Cardiac septum (tissue), 1 donor: ENCODE results near the gene MITF. TPM values are rescaled to one million over a fixed set of nuclear protein-coding genes. Genes with fewer than 3 reads are reported as not detected.
"Not testable (repeated sequence)": the region's sequence is repeated elsewhere in the genome, so short reads cannot be mapped to it uniquely, and the experiment has no call there.

Experiments
- DNase-seq: peaks from one replicate; pipeline ENCODE4 v3.0.0-alpha.2; 2020; ENCODE audit warnings: low spot score
- intact Hi-C: fragments of 100-400 bp; cut with DNase I; formaldehyde crosslinking; loops from one replicate; pipeline ENCODE4 v1.14.0; 2022
- total RNA-seq: library from RNA; stranded (reverse); fragmentation: NEBNext Ultra II Directional; extraction: Animal tissue kit (Norgen Biotek cat#: 25700); gene quantifications from one replicate; pipeline ENCODE4 v1.2.1, GENCODE V29; 2021
- donor health status: DM: no; HTN: no; CAD: no.

The MITF gene
- total RNA-seq, 1 donor from 2014 or later: 97.6 TPM

- intact Hi-C loops: no loop called here
- DNase-seq: no peak
These were observed 149.0 kb downstream of the MITF start for GRCh38 chr3:69888040-69888942.

GRCh38 chr3:69888943-69889315 lies 149.7 kb downstream of the MITF start:
- intact Hi-C loops: no loop called here

GRCh38 chr3:69890084-69890483 lies 150.8 kb downstream of the MITF start:
- no peak for DNase-seq
- intact Hi-C loops: no loop called here

More at GRCh38 chr3:69888943-69889315, 149.7 kb downstream of the MITF start:
- DNase-seq: no peak

- no peak for DNase-seq
- intact Hi-C loops: no loop called here
These were observed 151.4 kb downstream of the MITF start for GRCh38 chr3:69890691-69891090.

DNA sequence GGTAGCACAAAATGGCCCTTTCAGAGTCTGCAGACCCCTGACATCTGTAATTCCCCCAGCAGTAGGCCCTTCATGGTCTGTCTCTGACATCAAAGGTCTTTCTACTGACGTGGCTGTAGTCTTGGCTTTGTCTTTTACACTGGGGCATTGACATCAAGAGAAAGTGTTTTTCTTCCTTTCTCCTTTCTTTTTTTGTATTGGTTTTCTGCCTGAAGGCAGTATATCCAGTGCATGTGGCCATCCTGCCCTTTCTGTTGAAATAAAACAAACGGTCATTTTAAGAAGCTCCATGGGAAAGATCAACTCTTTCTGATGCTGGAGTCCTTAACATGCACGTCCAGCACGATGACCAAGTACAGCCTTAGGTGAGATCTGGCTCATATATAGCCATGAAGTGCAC lies 153.4 kb downstream of the MITF start:
- no peak for DNase-seq
- intact Hi-C loops: no loop called here

- DNase-seq: no peak
- intact Hi-C loops: no loop called here
These were observed 154.0 kb downstream of the MITF start for GRCh38 chr3:69893274-69893673.

GRCh38 chr3:69896095-69896494 lies 156.8 kb downstream of the MITF start:
- intact Hi-C loops: no loop called here
- no peak for DNase-seq

DNA sequence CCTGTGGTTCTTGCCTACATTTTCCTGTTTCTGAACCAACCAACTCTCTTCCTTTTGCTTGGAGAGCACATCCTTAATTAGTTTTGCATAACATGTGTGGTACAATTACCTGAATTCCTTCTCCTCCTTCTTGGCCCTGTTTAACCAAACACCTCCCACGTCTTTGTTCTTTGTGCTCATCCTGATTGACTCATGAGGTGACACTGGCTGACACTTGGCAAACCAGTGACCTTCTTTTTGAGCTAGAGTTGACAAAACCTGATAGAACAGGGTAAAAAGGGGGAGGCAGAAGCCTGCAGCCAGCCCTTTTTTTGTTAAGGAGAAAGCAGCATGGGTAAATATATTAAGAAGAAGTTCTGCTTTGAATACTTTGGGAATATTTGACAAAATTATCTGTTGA lies 161.1 kb downstream of the MITF start:
- intact Hi-C loops: no loop called here
- no peak for DNase-seq

DNA sequence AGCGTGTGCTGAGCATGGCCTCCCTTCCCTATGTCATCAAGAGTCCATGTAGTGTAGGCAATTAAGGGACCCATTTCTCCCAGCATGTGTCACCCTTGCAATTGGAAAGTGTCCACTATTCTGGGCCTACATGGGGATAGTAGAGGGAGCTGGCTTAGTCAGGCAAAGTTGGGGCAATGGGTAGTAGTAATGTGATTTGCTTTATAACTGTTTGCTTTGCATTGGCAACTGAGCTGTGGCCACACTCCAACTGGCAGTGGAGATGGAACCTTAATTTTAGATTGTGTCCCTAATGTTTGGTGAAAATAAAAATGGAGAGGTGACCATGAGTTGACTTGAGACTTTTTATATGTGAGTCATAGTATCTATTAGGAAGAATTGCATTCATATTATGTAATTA lies 162.5 kb downstream of the MITF start:
- no peak for DNase-seq
- intact Hi-C loops: no loop called here

DNA sequence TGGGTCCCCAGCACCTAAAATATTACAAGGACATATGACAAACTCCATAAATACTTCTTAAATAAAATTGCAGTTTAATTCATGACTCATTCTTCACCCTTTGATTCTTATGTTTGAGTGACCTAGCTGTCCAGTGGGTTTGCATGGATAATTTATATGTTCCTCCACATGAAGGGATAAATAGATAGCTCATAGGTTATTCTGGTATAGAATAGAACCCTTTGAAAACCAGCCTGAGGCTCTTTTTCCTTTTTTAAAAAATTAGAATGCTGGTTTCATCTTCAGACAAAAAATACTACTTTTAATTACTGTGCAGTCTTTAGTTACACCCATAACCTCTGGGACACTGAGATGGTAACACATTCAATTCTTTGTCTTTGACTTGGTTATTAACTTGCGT lies 163.1 kb downstream of the MITF start:
- intact Hi-C loops: no loop called here
- no peak for DNase-seq

DNA sequence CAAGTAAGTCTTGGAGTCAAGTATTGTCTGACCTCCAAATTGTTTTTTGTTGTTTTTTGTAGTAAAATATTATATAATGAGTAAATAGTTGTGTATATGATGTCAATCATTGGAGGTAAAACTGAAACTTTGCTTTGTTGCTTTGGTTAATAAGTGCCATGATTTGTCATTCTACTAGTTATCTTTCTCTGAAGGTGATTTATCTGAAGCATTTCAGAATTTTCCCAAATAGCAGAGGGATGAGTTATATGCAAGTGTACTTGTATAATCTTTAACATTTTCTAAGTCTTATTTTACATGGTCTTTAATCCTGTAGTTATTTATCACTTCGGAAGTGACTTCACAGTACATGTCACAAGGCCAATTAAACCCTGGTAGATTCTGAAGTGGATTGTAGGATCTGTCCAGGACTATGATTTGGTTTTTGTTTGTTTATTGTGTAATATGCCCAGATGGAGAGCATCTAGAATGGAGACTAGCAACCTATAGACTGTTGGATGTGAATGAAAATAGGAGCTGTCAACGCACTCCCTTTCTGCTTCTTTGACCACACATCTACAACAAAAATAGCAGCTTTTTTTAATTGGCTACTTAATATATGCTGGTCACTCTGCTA lies 167.2 kb downstream of the MITF start:
- intact Hi-C loops: no loop called here

DNA sequence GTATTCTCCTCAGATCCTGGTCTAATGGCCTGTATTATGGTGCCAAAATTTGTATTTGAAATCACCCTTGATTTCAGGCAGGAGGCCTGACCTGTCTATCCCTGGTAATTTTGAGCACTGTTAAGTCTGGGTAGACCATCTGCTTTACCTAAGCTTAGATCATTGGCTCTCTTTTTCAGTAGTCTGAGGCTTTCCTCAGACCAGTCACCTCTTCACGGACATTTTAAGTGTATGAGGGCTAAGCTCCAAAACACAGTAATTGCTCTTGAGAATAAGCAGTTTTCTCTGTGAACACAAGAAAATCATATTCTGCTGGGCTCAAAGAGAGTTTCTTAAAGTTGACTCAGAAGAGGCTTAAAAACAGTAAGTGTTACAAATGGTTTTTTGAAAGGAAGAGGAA lies 168.3 kb downstream of the MITF start:
- intact Hi-C loops: no loop called here
- no peak for DNase-seq

More for the DNA sequence above, 167.2 kb downstream of the MITF start:
- DNase-seq: no peak

DNA sequence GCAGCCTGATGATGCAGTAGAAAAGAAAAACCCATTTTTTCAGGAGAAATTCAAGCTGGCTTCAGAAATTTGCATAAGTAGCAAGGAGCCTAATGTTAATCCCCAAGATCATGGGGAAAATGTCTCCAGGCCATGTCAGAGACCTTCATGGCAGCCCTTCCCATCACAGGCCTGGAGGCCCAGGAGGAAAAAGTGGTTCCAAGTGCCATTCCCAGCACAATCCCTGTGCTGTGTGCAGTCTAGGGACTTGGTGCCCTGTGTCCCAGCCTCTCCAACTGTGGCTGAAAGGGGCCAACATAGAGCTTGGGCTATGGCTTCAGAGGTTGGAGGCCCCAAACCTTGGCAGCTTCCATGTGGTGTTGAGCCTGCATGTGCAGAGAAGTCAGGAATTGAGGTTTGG lies 170.6 kb downstream of the MITF start:
- intact Hi-C loops, DNase-seq: not testable (repeated sequence)

GRCh38 chr3:69913422-69913821 lies 174.2 kb downstream of the MITF start:
- intact Hi-C loops: no loop called here
- DNase-seq: no peak

- DNase-seq: no peak
- intact Hi-C loops: no loop called here
These were observed 175.1 kb downstream of the MITF start for GRCh38 chr3:69914395-69914794.

DNA sequence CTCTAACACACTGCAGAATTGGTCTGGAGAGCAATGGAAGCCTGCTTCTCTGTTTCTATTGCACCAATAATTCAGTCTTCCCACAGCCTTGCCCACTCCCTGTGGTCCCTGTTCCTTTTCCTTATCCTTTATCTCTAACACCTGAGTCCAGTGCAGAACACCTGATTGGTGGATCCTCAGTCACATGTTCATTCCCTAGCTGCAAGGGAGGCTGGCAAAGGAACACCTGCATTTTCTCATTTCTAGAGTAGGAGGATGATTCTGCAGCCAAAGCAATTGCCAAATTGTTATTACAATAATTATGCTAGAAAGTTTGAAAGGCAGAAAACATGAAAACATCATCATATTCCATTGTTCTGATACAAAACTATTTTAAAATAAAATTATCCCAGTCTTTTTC lies 176.5 kb downstream of the MITF start:
- intact Hi-C loops: no loop called here

DNA sequence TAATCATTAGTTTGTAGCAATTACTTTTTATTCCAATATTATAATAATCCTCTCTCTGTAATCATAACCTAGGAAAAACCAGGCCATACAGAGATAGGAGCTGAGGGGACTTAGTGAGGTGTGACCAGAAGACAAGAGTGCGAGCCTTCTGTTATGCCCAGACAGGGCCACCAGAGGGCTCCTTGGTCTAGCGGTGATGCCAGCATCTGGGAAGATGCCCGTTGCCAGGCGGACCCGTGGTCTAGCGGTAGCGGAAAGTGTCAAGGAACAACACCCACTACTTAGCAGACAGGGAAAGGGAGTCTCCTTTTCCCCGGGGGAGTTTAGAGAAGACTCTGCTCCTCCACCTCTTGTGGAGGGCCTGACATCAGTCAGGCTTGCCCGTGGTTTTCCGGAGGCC lies 180.7 kb downstream of the MITF start:
- intact Hi-C loops: not testable (repeated sequence)

More for the DNA sequence above, 176.5 kb downstream of the MITF start:
- DNase-seq: no peak

GRCh38 chr3:69921651-69922050 lies 182.4 kb downstream of the MITF start:
- DNase-seq: no peak
- intact Hi-C loops: no loop called here

More for the DNA sequence above, 180.7 kb downstream of the MITF start:
- DNase-seq: not testable (repeated sequence)

DNA sequence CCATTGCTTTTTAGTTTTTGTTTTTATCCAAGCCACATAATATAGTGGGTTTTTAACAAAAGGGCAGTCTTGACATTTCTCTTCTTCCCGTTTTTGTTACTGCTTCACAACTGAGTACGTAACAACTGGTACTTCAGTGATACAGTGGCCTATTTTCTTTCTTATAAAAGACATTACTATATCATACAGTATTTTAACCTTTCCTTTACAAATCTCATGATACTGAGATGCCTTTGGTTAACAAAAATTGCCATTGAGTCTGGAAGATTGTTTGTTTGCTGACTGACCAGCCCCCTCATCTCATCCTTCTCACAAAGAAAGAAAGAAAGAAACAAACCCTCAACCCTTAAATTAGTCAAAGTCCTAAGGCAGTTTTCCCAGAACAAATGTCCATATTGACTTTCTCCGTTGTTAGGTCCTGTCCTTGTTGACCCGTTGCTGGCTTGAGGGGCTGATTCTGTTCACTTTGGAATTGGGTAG lies 183.3 kb downstream of the MITF start:
- DNase-seq: no peak
- intact Hi-C loops: no loop called here

DNA sequence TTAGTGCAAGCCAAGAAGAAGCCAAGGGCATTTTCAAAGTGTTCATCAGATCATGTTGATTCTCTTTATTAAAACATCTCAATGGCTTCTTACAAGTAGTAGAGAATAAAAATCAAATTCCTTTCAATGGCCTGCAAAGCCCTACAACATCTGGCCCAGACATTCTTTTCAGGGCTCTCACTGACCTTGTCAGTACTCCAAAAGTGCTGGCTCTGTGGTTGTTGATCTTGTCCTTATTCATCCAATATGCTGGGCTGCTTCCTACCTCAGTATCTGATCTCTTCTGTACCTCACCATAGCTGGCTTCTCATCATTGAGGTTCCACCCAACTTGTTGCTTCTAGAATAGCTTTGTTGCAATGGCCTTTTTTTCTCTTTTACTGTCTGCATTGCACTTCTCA lies 186.2 kb downstream of the MITF start:
- intact Hi-C loops: no loop called here
- no peak for DNase-seq

GRCh38 chr3:69926385-69926784 lies 187.1 kb downstream of the MITF start:
- DNase-seq: no peak
- intact Hi-C loops: no loop called here
